Panc1 (cell line): ENCODE measurements around the gene DOCK3. TPM values are rescaled to one million over a fixed set of nuclear protein-coding genes. Genes with fewer than 3 reads are reported as not detected.

Experiments
- ATAC-seq: fragments of 200-7000 bp; cut with Tn5 transposase; 2 replicates; pipeline ENCODE4 v1.9.1; 2020; ENCODE audit warnings: mild to moderate bottlenecking, moderate library complexity
- BruUV-seq: library from RNA; stranded (reverse); fragments of 400-500 nt; replicated peaks from 2 replicates; lab custom pipeline; 2021; lab: Mats Ljungman, UMichigan
- CTCF ChIA-PET: fragments of 300-600 bp; sonication (Branson Sonifier 250); formaldehyde crosslinking; loops from one replicate; lab custom pipeline; 2022; ENCODE audit warnings: antibody characterized with exemption; lab: Charles Lee
- POLR2A ChIA-PET: fragments of 300-600 bp; sonication (Branson Sonifier 250); formaldehyde crosslinking; loops from one replicate; lab custom pipeline; 2022; ENCODE audit warnings: antibody characterized with exemption; lab: Charles Lee
- DNase-seq: peaks from one replicate; pipeline ENCODE4 v3.0.0-alpha.2; 2010; ENCODE audit warnings: low read depth, low spot score
- H3K27ac ChIP-seq: 2 replicates; pipeline ENCODE4 v1.5.1; 2011; ENCODE audit warnings: mild to moderate bottlenecking, low read length, inconsistent platforms
- H3K27me3 ChIP-seq: fragments of 200-500 bp; sonication (Bioruptor generic); 2 replicates; pipeline ENCODE4 v1.6.0; 2014; ENCODE audit warnings: low read length, inconsistent platforms; ENCODE audit not compliant: control insufficient read depth, insufficient read depth
- H3K36me3 ChIP-seq: fragments of 200-500 bp; sonication (Bioruptor generic); 2 replicates; pipeline ENCODE4 v1.5.1; 2014; ENCODE audit warnings: inconsistent platforms, mild to moderate bottlenecking, low read length, moderate library complexity; ENCODE audit not compliant: control insufficient read depth, insufficient read depth
- H3K4me1 ChIP-seq: 2 replicates; pipeline ENCODE4 v1.5.1; 2011; ENCODE audit warnings: inconsistent platforms, mild to moderate bottlenecking, low read length, moderate library complexity; ENCODE audit not compliant: control insufficient read depth, insufficient read depth
- H3K4me3 ChIP-seq, 2 experiments: 2 replicates each; pipeline ENCODE4 v1.5.1; 2011 to 2012; ENCODE audit warnings: low read depth in 2 of 2, low read length in 2 of 2, mild to moderate bottlenecking in 2 of 2, inconsistent platforms in 1 of 2, moderate library complexity in 1 of 2
- H3K9me3 ChIP-seq: fragments of 200-500 bp; sonication (Bioruptor generic); 2 replicates; pipeline ENCODE4 v1.5.1; 2014; ENCODE audit warnings: low read depth, mild to moderate bottlenecking, inconsistent platforms, low read length, moderate library complexity; ENCODE audit not compliant: control insufficient read depth, insufficient read depth
- CTCF ChIP-seq: fragments of 450-650 bp; IDR thresholded peaks from 2 replicates; pipeline ENCODE4 v1.5.1; 2017; ENCODE audit warnings: mild to moderate bottlenecking
- POLR2AphosphoS5 ChIP-seq: IDR thresholded peaks from 2 replicates; pipeline ENCODE4 v1.6.1; 2012; ENCODE audit warnings: mild to moderate bottlenecking, low read depth, low read length, moderate library complexity
- REST ChIP-seq, 2 experiments: IDR thresholded peaks; 2 replicates each; pipeline ENCODE4 v1.6.1; 2011 to 2012; ENCODE audit warnings: low read depth in 2 of 2, control low read depth in 1 of 2, low read length in 1 of 2, mild to moderate bottlenecking in 1 of 2, moderate library complexity in 1 of 2; ENCODE audit not compliant: insufficient read depth in 1 of 2
- SIN3A ChIP-seq: IDR thresholded peaks from 2 replicates; pipeline ENCODE4 v1.6.1; 2012; ENCODE audit warnings: low read depth, mild to moderate bottlenecking, low read length, moderate library complexity, borderline replicate concordance; ENCODE audit not compliant: insufficient read depth
- TCF7L2 ChIP-seq: IDR thresholded peaks from 2 replicates; pipeline ENCODE4 v1.6.1; 2011; ENCODE audit warnings: mild to moderate bottlenecking, low read depth, low read length, inconsistent platforms
- in situ Hi-C: cut with HindIII; loops from 2 replicates; pipeline ENCODE4 v1.10.0; 2016; ENCODE audit warnings: low sequenced_read_pairs, low pct_unique_long_range_greater_than_20kb
- intact Hi-C: fragments of 100-400 bp; cut with micrococcal nuclease; formaldehyde crosslinking; loops from one replicate; pipeline ENCODE4 v1.10.0; 2022; ENCODE audit not compliant: unreplicated experiment
- total RNA-seq: library from RNA; stranded (reverse); gene quantifications from one replicate; pipeline ENCODE4 v1.2.1, GENCODE V29; 2021; ENCODE audit not compliant: unreplicated experiment

DOCK3 gene
- total RNA-seq, 1 experiment from 2014 or later, result 0.21 TPM

GRCh38 chr3:50660386-50660785 is 14.3 kb upstream of the DOCK3 start:
- ATAC-seq, result no peak
- intact Hi-C loops, result no loop called here
- ChIA-PET CTCF (no interaction called here), POLR2A (no interaction called here)
- Histone ChIP-seq H3K27me3 (no peaks in the 10 kb centered on the region), H3K9me3 (no peaks in the 10 kb centered on the region), H3K4me1 (no peaks in the 10 kb centered on the region), H3K36me3 (no peaks in the 10 kb centered on the region), H3K4me3 (no peak overlapping the region), H3K27ac (no peak overlapping the region)
- DNase-seq, result no peak
- no TSS peak for BruUV-seq
- in situ Hi-C loops, result no loop called here
- TF ChIP-seq SIN3A (no peak), CTCF (no peak), POLR2AphosphoS5 (no peak), TCF7L2 (no peak), REST (IDR thresholded peaks at IDR 0.05; ENCODE audit: insufficient read depth in 1 of 2, low read depth in 2 of 2, low read length in 1 of 2) (no peak)

GRCh38 chr3:50661321-50661837 is 13.3 kb upstream of the DOCK3 start:
- H3K4me1 ChIP-seq, result no peaks in the 10 kb centered on the region
- ATAC-seq (no peak), DNase-seq (no peak)
- no peaks in the 10 kb centered on the region for H3K36me3 ChIP-seq
- in situ Hi-C loops (no loop called here), intact Hi-C loops (no loop called here)
- no TSS peak for BruUV-seq
- POLR2A ChIA-PET, result interaction anchor here (0.7 kb wide), 1 partner anchor 411 kb away, joined by 6 read pairs; no protein-coding TSS in a partner anchor
- CTCF ChIA-PET, result no interaction called here
- H3K4me3 ChIP-seq, result no peak overlapping the region
- TF ChIP-seq SIN3A, result no peak
- TF ChIP-seq REST (IDR thresholded peaks at IDR 0.05; ENCODE audit: insufficient read depth in 1 of 2, low read depth in 2 of 2, low read length in 1 of 2), result no peak
- TF ChIP-seq POLR2AphosphoS5, result no peak
- no peak for TF ChIP-seq CTCF
- no peak for TF ChIP-seq TCF7L2
- no peak overlapping the region for H3K27ac ChIP-seq
- H3K9me3 ChIP-seq, result no peaks in the 10 kb centered on the region
- H3K27me3 ChIP-seq, result no peaks in the 10 kb centered on the region
